ENCODE data around the gene MCC.

DNA sequence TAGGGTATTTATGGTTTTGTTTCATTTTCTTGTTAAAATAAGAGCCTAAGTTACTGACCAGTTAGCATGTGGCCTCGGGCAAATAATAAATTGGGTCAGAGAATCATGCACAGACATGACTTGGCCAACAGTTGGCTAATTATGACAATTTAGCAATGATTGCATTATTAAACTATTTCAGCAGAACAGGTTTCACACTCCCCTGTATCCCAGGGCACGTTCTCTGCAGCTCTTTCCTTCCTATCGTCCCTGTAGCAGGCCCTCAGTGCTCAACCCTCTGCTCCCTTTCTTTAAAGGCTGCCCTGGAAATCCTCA is 221.4 kb downstream of the MCC start:
- TF ChIP-seq, protein P1, sequence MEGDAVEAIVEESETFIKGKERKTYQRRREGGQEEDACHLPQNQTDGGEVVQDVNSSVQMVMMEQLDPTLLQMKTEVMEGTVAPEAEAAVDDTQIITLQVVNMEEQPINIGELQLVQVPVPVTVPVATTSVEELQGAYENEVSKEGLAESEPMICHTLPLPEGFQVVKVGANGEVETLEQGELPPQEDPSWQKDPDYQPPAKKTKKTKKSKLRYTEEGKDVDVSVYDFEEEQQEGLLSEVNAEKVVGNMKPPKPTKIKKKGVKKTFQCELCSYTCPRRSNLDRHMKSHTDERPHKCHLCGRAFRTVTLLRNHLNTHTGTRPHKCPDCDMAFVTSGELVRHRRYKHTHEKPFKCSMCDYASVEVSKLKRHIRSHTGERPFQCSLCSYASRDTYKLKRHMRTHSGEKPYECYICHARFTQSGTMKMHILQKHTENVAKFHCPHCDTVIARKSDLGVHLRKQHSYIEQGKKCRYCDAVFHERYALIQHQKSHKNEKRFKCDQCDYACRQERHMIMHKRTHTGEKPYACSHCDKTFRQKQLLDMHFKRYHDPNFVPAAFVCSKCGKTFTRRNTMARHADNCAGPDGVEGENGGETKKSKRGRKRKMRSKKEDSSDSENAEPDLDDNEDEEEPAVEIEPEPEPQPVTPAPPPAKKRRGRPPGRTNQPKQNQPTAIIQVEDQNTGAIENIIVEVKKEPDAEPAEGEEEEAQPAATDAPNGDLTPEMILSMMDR (conservative IDR thresholded peaks at IDR 0.05): no peak
- TF ChIP-seq ZFX (IDR thresholded peaks at IDR 0.05): no peak
